Stimulated activated CD4-positive, alpha-beta T cell treated with anti-CD3 and anti-CD28 coated beads, Interleukin-1b, Interleukin-23, amount 100 ng/mL, for 1 hour (primary cell): Measurements from ENCODE around the gene MAD1L1.
"Not testable (repeated sequence)": the region's sequence is repeated elsewhere in the genome, so short reads cannot be mapped to it uniquely, and the experiment has no call there.

ENCODE experiments used
- DNase-seq, 2 donors: peaks; one replicate each; pipeline ENCODE4 v3.0.0-alpha.2; 2020; ENCODE audit warnings: low read depth in 2 of 2

MAD1L1 gene

GRCh38 chr7:1864161-1864940 lies 368.4 kb downstream of the MAD1L1 start:
- no peak for DNase-seq

DNA sequence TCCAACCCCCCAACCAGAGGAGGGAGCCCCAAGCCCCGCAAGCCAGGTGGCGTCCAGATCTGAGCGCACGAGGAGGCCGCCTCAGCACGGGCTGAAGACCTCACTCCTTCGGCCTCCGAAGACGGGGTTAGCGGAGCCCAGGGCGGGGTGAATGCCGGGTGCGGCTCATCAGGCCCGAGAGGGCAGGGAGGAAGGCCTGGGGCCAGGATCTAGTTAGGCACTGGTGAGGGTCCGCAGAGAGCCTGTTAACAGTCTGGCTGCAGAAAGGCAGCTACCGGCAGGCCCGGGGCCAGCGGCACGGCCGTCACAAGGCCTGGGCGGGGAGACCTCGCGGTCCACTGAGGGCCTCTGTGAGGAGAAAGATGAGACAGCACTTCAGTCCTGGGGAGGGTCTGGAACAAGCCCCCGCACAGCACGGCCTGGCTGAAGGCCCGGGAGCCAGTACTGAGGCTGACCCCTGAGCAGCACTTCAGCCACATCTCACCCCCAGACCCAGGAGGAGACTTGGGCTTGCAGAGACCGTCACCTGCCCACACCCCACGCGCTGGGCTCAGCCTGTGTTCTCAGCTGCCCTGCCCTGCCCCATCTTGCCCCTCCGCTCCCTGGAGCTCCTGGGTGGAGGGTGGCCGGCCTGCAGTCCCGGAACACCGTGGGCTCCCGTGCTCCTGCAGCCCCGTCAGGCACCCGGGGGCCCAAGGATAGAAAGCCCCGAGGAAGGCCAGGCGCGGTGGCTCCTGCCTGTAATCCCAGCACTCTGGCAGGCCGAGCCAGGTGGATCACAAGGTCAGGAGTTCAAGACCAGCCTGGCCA lies 369.4 kb downstream of the MAD1L1 start:
- DNase-seq: no peak

DNA sequence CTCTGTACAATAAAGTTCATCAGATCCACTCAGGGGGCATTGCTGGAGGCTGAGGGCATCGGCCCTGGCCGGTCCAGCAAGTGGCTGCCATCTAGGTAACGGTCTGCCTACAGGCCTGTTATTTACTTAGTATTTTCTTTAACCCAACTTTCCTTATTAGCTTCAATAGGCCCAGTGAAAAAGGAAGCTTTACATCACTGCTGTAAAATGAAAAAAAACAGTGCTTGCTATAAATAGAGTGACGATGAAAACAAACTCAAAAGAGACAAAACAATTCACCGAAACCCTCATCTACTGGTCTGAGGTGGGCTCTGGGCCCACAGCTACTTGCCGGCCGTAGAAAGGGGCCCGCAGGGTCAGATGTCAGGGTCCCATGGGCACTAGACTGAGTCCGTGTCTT lies 370.2 kb downstream of the MAD1L1 start:
- DNase-seq: no peak

DNA sequence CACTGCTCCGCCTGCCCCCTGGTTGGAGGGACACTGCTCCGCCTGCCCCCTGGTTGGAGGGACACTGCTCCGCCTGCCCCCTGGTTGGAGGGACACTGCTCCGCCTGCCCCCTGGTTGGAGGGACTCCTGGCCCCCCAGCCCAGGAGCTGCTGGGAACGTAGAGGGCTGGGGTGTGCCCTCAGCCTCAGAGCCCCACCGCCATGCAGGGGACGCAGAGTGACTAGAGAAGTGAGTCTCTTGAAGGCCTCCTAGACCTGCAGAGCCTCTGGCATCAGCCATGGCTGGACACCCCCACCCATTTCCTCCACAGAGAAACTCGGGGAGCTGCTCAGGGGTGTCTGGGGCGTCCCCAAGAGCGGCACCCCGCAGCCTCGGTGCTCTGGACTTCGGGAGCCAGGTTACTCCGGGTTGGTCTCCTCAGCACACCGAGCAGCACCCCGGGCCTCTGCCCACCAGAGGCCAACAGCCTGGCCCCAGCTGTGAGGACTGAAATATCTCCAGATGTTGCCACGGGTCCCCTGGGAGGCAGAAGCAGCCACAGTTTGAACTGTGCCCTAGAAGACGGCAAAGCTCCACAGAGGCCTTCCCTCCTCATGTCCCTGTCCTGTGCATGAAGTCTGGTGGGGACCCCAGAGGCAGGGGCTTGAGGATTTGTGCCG lies 370.8 kb downstream of the MAD1L1 start:
- no peak for DNase-seq

DNA sequence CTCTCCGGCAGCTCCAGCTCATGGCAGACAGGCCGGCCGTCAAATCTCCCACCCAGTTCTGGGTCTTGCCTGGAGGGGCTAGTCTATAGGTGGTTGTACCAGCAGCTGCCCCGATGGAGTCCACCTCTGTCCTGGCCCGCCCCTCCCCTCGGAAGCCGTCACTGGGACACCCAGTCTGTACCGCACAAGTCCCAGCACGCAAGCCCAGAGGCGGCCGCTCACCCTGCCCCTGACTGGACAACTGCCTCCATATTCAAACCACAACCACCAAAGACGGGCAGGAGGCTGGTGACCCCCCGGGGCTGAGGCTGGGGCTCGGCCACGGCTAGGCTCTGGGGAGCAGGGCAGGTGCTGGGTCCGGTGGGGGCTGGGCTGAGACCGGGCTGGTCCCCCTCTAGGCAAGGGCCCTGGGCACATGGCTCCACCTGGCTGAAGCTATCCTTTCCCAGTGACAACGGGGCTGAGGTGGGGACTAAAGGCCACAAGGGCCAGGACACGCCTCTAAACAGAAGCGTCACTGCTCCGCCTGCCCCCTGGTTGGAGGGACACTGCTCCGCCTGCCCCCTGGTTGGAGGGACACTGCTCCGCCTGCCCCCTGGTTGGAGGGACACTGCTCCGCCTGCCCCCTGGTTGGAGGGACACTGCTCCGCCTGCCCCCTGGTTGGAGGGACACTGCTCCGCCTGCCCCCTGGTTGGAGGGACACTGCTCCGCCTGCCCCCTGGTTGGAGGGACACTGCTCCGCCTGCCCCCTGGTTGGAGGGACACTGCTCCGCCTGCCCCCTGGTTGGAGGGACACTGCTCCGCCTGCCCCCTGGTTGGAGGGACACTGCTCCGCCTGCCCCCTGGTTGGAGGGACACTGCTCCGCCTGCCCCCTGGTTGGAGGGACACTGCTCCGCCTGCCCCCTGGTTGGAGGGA lies 371.6 kb downstream of the MAD1L1 start:
- DNase-seq: not testable (repeated sequence)

- DNase-seq: no peak
Observed at GRCh38 chr7:1859266-1860035, 373.3 kb downstream of the MAD1L1 start.

GRCh38 chr7:1858435-1859265 lies 374.1 kb downstream of the MAD1L1 start:
- no peak for DNase-seq

DNA sequence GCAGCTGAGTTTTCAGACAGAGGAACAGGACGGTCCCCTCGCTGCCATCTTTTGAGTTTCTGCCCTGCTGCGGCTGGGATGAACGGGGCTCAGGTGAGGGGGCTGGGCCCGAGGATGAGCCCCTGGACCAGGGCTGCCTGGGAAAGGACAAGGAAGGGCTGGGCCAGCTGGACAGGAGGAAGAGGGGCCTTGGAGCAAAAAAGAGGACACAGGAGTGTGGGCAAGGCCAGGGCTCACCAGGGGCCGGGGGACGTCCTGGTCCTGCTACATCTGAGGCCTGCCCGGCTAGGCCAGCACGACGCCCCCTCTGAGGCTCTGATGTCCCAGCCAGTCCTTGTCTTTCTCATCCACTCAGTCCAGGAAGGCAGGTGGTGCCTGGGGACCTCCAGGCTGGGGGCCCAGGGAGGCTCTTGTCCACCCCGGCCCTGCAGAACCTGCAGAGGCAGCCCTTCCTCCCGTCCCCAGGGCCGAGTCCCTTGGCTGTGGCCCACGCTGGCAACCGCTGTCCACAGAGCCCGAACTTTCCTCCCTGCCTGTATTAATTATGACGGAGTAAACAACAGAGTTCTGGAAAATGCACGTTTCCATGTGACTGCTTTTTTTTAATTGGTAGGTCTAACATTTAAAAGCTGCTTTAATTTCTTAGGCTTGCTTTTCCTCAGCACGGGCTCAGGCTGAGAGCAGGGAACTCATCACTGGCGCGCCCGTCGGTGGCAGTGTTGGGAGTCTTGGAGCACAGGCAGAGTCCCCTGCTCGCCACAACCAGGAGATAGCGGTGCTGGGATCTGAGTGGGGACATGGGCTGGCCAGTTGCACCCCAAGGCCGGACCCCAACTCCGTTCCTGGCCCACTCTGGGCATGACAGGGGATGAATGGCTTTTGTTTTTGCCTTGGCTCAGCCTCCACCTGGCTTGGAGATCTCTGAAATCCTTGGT lies 375.0 kb downstream of the MAD1L1 start:
- no peak for DNase-seq

GRCh38 chr7:1856888-1857441 lies 375.8 kb downstream of the MAD1L1 start:
- DNase-seq: no peak

- no peak for DNase-seq
Observed at GRCh38 chr7:1856161-1856887, 376.4 kb downstream of the MAD1L1 start.

GRCh38 chr7:1855725-1856160 lies 377.0 kb downstream of the MAD1L1 start:
- DNase-seq: no peak

- DNase-seq: no peak
Observed at GRCh38 chr7:1854866-1855724, 377.6 kb downstream of the MAD1L1 start.

GRCh38 chr7:1853986-1854865 lies 378.5 kb downstream of the MAD1L1 start:
- no peak for DNase-seq

GRCh38 chr7:1853431-1853985 lies 379.2 kb downstream of the MAD1L1 start:
- no peak for DNase-seq
